ENCODE results near the gene RAET1G.
"Not testable (repeated sequence)": the region's sequence is repeated elsewhere in the genome, so short reads cannot be mapped to it uniquely, and the experiment has no call there.

- not testable (repeated sequence) for TF ChIP-seq POLR2A, CTCF (IDR thresholded peaks at IDR 0.05)
These were observed 31.0 kb upstream of the RAET1G start for GRCh38 chr6:149953934-149954327.
